Mesendoderm (in vitro differentiated cells): ENCODE measurements around the gene PPP6R3.

Source experiments
- DNase-seq: peaks from one replicate; pipeline ENCODE4 v3.0.0; 2013
- H2AK5ac ChIP-seq: 2 replicates; pipeline ENCODE4 v1.6.1; 2013; ENCODE audit warnings: low read length, inconsistent platforms
- H2BK120ac ChIP-seq: 2 replicates; pipeline ENCODE4 v1.6.1; 2013; ENCODE audit warnings: low read depth, mild to moderate bottlenecking, low read length, moderate library complexity, mixed read lengths
- H2BK15ac ChIP-seq: replicated peaks from 2 replicates; pipeline ENCODE4 v1.6.1; 2013; ENCODE audit warnings: low read depth, mild to moderate bottlenecking, moderate library complexity
- H2BK5ac ChIP-seq: 2 replicates; pipeline ENCODE4 v1.6.1; 2013; ENCODE audit warnings: low read length, inconsistent platforms
- H3K18ac ChIP-seq: 2 replicates; pipeline ENCODE4 v1.6.1; 2013; ENCODE audit warnings: mild to moderate bottlenecking, low read length, mixed read lengths
- H3K23ac ChIP-seq: one replicate; pipeline ENCODE4 v1.6.1; 2013; ENCODE audit warnings: low read length
- H3K27ac ChIP-seq: 2 replicates; pipeline ENCODE4 v1.5.1; 2013; ENCODE audit warnings: low read depth, mild to moderate bottlenecking, inconsistent platforms, low read length, moderate library complexity
- H3K27me3 ChIP-seq: 2 replicates; pipeline ENCODE4 v1.6.1; 2013; ENCODE audit warnings: low read length, control low read depth, mild to moderate bottlenecking, inconsistent platforms; ENCODE audit not compliant: insufficient read depth, poor library complexity
- H3K36me3 ChIP-seq: 2 replicates; pipeline ENCODE4 v1.6.1; 2013; ENCODE audit warnings: low read length, inconsistent platforms; ENCODE audit not compliant: control insufficient read depth, insufficient read depth
- H3K4ac ChIP-seq: one replicate; pipeline ENCODE4 v1.6.1; 2013; ENCODE audit warnings: low read depth, mild to moderate bottlenecking, low read length, moderate library complexity
- H3K4me1 ChIP-seq: 2 replicates; pipeline ENCODE4 v1.6.1; 2013; ENCODE audit warnings: low read depth, low read length, inconsistent platforms; ENCODE audit not compliant: control insufficient read depth
- H3K4me2 ChIP-seq: 2 replicates; pipeline ENCODE4 v1.6.1; 2013; ENCODE audit warnings: low read length
- H3K4me3 ChIP-seq: 2 replicates; pipeline ENCODE4 v1.5.1; 2013; ENCODE audit warnings: mild to moderate bottlenecking, low read length
- H3K56ac ChIP-seq: one replicate; pipeline ENCODE4 v1.6.1; 2013; ENCODE audit warnings: low read length
- H3K79me1 ChIP-seq: 2 replicates; pipeline ENCODE4 v1.6.1; 2013; ENCODE audit warnings: low read length, inconsistent platforms
- H3K79me2 ChIP-seq: 2 replicates; pipeline ENCODE4 v1.6.1; 2013; ENCODE audit warnings: mild to moderate bottlenecking, low read length; ENCODE audit not compliant: control insufficient read depth, insufficient read depth
- H3K9ac ChIP-seq: 2 replicates; pipeline ENCODE4 v1.6.1; 2013; ENCODE audit warnings: low read length, inconsistent platforms
- H4K5ac ChIP-seq: one replicate; pipeline ENCODE4 v1.6.1; 2013; ENCODE audit warnings: low read length
- H4K8ac ChIP-seq: one replicate; pipeline ENCODE4 v1.6.1; 2013; ENCODE audit warnings: low read depth, mild to moderate bottlenecking, control low read depth, low read length, moderate library complexity
- WGBS: extraction: QIAGEN DNeasy Blood & Tissue Kit; methylation state at CpG from one replicate; pipeline ENCODE4 v1.1.7; 2013; ENCODE audit warnings: low lambda C conversion rate, missing lambda C conversion rate; ENCODE audit not compliant: insufficient coverage; ENCODE audit errors: extremely low coverage; 5-methylcytosine and 5-hydroxymethylcytosine counted together

PPP6R3 gene

GRCh38 chr11:68574308-68574707, 113.8 kb downstream of the PPP6R3 start:
- no peaks in the 10 kb centered on the region for H3K27me3 ChIP-seq
- no CpG with 5 or more reads among the region's 1 CpG for WGBS
- no peak overlapping the region for H2BK5ac ChIP-seq
- no peak overlapping the region for H3K27ac ChIP-seq
- peaks cover 2% of the 10 kb centered on the region for H3K79me2 ChIP-seq
- no peak overlapping the region for H2BK120ac ChIP-seq
- H3K18ac ChIP-seq = no peak overlapping the region
- no peak overlapping the region for H2AK5ac ChIP-seq
- no peak overlapping the region for H3K9ac ChIP-seq
- no peak overlapping the region for H4K8ac ChIP-seq
- DNase-seq = no peak
- H3K23ac ChIP-seq = no peak overlapping the region
- H2BK15ac ChIP-seq = no peak overlapping the region
- H3K4me3 ChIP-seq = no peak overlapping the region
- H3K56ac ChIP-seq = no peak overlapping the region
- peaks cover 16% of the 10 kb centered on the region for H3K79me1 ChIP-seq
- H4K5ac ChIP-seq = no peak overlapping the region
- no peaks in the 10 kb centered on the region for H3K4me1 ChIP-seq
- no peak overlapping the region for H3K4me2 ChIP-seq
- H3K36me3 ChIP-seq = peaks cover 6% of the 10 kb centered on the region
- H3K4ac ChIP-seq = no peak overlapping the region

- H3K4me1 ChIP-seq = no peaks in the 10 kb centered on the region
- DNase-seq = no peak
- no peak overlapping the region for H3K23ac ChIP-seq
- no peak overlapping the region for H2BK120ac ChIP-seq
- no peak overlapping the region for H3K56ac ChIP-seq
- H4K8ac ChIP-seq = no peak overlapping the region
- H3K36me3 ChIP-seq = peaks cover 6% of the 10 kb centered on the region
- peaks cover 18% of the 10 kb centered on the region for H3K79me1 ChIP-seq
- no peak overlapping the region for H4K5ac ChIP-seq
- H2BK5ac ChIP-seq = no peak overlapping the region
- H3K4me3 ChIP-seq = no peak overlapping the region
- no CpG with 5 or more reads among the region's 4 CpGs for WGBS
- peaks cover 2% of the 10 kb centered on the region for H3K79me2 ChIP-seq
- no peaks in the 10 kb centered on the region for H3K27me3 ChIP-seq
- H2AK5ac ChIP-seq = no peak overlapping the region
- H3K27ac ChIP-seq = no peak overlapping the region
- no peak overlapping the region for H3K4me2 ChIP-seq
- no peak overlapping the region for H3K4ac ChIP-seq
- no peak overlapping the region for H3K9ac ChIP-seq
- no peak overlapping the region for H2BK15ac ChIP-seq
- no peak overlapping the region for H3K18ac ChIP-seq
Observed at GRCh38 chr11:68575025-68575665, 114.6 kb downstream of the PPP6R3 start.

DNA sequence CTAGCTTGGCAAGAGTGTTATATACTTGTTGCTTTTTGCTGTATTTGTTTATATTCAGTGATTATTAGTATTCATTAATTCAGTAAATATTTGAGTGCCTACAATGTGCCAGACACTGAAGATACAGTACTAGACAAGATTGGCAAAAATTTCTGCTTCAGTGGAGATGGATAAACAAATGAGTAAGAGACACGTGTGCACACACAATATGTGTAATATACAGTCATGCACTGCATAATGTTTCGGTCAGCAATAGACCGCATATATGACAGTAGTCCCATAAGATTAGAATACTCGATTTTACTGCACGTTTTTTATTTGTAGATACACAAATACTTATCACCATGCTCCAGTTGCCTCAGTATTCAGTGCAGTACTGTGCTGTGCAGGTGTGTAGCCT, 118.9 kb downstream of the PPP6R3 start:
- no peak overlapping the region for H4K5ac ChIP-seq
- no peaks in the 10 kb centered on the region for H3K27me3 ChIP-seq
- no peak overlapping the region for H2BK120ac ChIP-seq
- peaks cover 15% of the 10 kb centered on the region for H3K79me1 ChIP-seq
- no peak overlapping the region for H3K18ac ChIP-seq
- no peak overlapping the region for H3K56ac ChIP-seq
- H3K4me2 ChIP-seq = no peak overlapping the region
- no peak overlapping the region for H3K9ac ChIP-seq
- H3K4me1 ChIP-seq = no peaks in the 10 kb centered on the region
- peaks cover 4% of the 10 kb centered on the region for H3K36me3 ChIP-seq
- no peak overlapping the region for H4K8ac ChIP-seq
- H2AK5ac ChIP-seq = no peak overlapping the region
- no CpG with 5 or more reads among the region's 5 CpGs for WGBS
- no peak overlapping the region for H2BK5ac ChIP-seq
- no peak overlapping the region for H2BK15ac ChIP-seq
- no peak overlapping the region for H3K4me3 ChIP-seq
- no peaks in the 10 kb centered on the region for H3K79me2 ChIP-seq
- H3K4ac ChIP-seq = no peak overlapping the region
- no peak for DNase-seq
- no peak overlapping the region for H3K27ac ChIP-seq
- no peak overlapping the region for H3K23ac ChIP-seq

DNA sequence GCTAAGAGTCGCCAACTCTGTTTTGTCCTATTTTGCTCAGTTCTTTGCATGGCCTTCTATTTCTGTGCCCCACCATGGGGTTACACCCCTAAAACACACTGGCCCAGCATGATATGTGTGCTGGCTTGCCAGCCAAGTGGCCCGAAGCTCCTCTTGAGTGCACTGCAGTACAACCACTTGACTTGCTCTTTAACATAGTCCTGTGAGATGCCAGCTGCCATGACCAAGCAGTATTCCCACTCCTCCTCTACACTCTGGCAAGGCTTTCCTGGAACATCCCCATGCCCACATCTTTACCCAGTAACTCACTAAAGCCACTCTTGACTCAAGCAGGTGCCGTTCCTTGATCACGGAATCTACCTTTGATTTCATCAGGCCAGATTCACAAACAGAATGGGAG, 120.9 kb downstream of the PPP6R3 start:
- DNase-seq = no peak
- no peak overlapping the region for H3K4me2 ChIP-seq
- no peaks in the 10 kb centered on the region for H3K79me2 ChIP-seq
- H2AK5ac ChIP-seq = no peak overlapping the region
- no peak overlapping the region for H3K4me3 ChIP-seq
- no peaks in the 10 kb centered on the region for H3K4me1 ChIP-seq
- H3K18ac ChIP-seq = no peak overlapping the region
- WGBS = no CpG with 5 or more reads among the region's 4 CpGs
- H3K56ac ChIP-seq = no peak overlapping the region
- H3K79me1 ChIP-seq = peaks cover 16% of the 10 kb centered on the region
- H3K36me3 ChIP-seq = peaks cover 6% of the 10 kb centered on the region
- H2BK15ac ChIP-seq = no peak overlapping the region
- H4K8ac ChIP-seq = no peak overlapping the region
- no peak overlapping the region for H2BK120ac ChIP-seq
- no peak overlapping the region for H4K5ac ChIP-seq
- H3K4ac ChIP-seq = no peak overlapping the region
- H3K9ac ChIP-seq = no peak overlapping the region
- H3K23ac ChIP-seq = peak overlapping the region; percentile 31
- no peaks in the 10 kb centered on the region for H3K27me3 ChIP-seq
- H3K27ac ChIP-seq = no peak overlapping the region
- no peak overlapping the region for H2BK5ac ChIP-seq

GRCh38 chr11:68581901-68582300, 121.3 kb downstream of the PPP6R3 start:
- no peak overlapping the region for H3K4ac ChIP-seq
- no peak for DNase-seq
- H2BK15ac ChIP-seq = no peak overlapping the region
- H3K27ac ChIP-seq = no peak overlapping the region
- no peak overlapping the region for H3K4me3 ChIP-seq
- no peak overlapping the region for H2BK120ac ChIP-seq
- H3K36me3 ChIP-seq = peaks cover 4% of the 10 kb centered on the region
- no peak overlapping the region for H3K23ac ChIP-seq
- peaks cover 18% of the 10 kb centered on the region for H3K79me1 ChIP-seq
- no peak overlapping the region for H3K56ac ChIP-seq
- H3K4me2 ChIP-seq = no peak overlapping the region
- H3K79me2 ChIP-seq = no peaks in the 10 kb centered on the region
- H2BK5ac ChIP-seq = no peak overlapping the region
- H3K9ac ChIP-seq = no peak overlapping the region
- WGBS = no CpG with 5 or more reads among the region's 3 CpGs
- no peak overlapping the region for H4K5ac ChIP-seq
- no peak overlapping the region for H3K18ac ChIP-seq
- no peak overlapping the region for H2AK5ac ChIP-seq
- H3K4me1 ChIP-seq = no peaks in the 10 kb centered on the region
- H4K8ac ChIP-seq = no peak overlapping the region
- H3K27me3 ChIP-seq = no peaks in the 10 kb centered on the region

GRCh38 chr11:68582416-68583040, 122.0 kb downstream of the PPP6R3 start:
- no peaks in the 10 kb centered on the region for H3K4me1 ChIP-seq
- H3K4ac ChIP-seq = no peak overlapping the region
- peaks cover 4% of the 10 kb centered on the region for H3K36me3 ChIP-seq
- no peak overlapping the region for H3K27ac ChIP-seq
- no peak overlapping the region for H3K4me3 ChIP-seq
- H3K56ac ChIP-seq = no peak overlapping the region
- no peak overlapping the region for H3K18ac ChIP-seq
- WGBS = no CpG with 5 or more reads among the region's 8 CpGs
- H3K4me2 ChIP-seq = no peak overlapping the region
- no peaks in the 10 kb centered on the region for H3K27me3 ChIP-seq
- no peak overlapping the region for H3K9ac ChIP-seq
- no peak overlapping the region for H2BK5ac ChIP-seq
- no peak overlapping the region for H2AK5ac ChIP-seq
- H2BK120ac ChIP-seq = no peak overlapping the region
- H4K5ac ChIP-seq = no peak overlapping the region
- peaks cover 18% of the 10 kb centered on the region for H3K79me1 ChIP-seq
- DNase-seq = no peak
- no peak overlapping the region for H4K8ac ChIP-seq
- no peaks in the 10 kb centered on the region for H3K79me2 ChIP-seq
- no peak overlapping the region for H2BK15ac ChIP-seq
- no peak overlapping the region for H3K23ac ChIP-seq
